Mucosa of stomach (tissue), 1 donor: ENCODE data around the gene NKAIN2.
"Not testable (repeated sequence)": the region's sequence is repeated elsewhere in the genome, so short reads cannot be mapped to it uniquely, and the experiment has no call there.

Experiments
- H3K27me3 ChIP-seq: one replicate; pipeline ENCODE4 v1.7.0; 2013; ENCODE audit warnings: mild to moderate bottlenecking, low read length; ENCODE audit not compliant: control insufficient read depth, insufficient read depth
- H3K36me3 ChIP-seq: one replicate; pipeline ENCODE4 v1.7.0; 2013; ENCODE audit warnings: low read length; ENCODE audit not compliant: control insufficient read depth, insufficient read depth
- H3K4me1 ChIP-seq: one replicate; pipeline ENCODE4 v1.7.0; 2013; ENCODE audit warnings: mild to moderate bottlenecking, low read length; ENCODE audit not compliant: control insufficient read depth, insufficient read depth
- H3K4me3 ChIP-seq: one replicate; pipeline ENCODE4 v1.7.0; 2013; ENCODE audit warnings: low read length
- H3K9ac ChIP-seq: one replicate; pipeline ENCODE4 v1.7.0; 2013; ENCODE audit warnings: mild to moderate bottlenecking, low read length, moderate library complexity
- H3K9me3 ChIP-seq: one replicate; pipeline ENCODE4 v1.7.0; 2013; ENCODE audit warnings: mild to moderate bottlenecking, low read length, moderate library complexity; ENCODE audit not compliant: control insufficient read depth
- donor health status: Pancreatic carcinoma.

The NKAIN2 gene

DNA sequence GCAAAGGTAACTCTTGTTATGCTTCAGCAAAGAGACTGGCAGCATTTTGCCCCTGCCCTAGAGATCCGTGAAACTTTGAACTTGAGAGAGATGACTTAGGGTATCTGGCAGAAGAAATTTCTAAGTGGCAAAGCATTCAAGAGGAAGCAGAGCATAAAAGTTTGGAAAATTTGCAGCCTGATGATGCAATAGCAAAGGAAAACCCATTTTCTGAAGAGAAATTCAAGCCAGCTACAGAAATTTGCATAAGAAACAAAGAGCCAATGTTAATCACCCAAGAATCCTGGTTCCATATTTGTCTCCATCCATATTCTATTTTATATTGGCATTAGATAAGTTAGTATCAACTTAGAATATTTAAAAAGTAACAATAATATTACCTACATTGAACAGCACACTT, 934.1 kb downstream of the NKAIN2 start:
- not testable (repeated sequence) for H3K9me3 ChIP-seq, H3K4me3 ChIP-seq, H3K9ac ChIP-seq, H3K27me3 ChIP-seq, H3K36me3 ChIP-seq, H3K4me1 ChIP-seq

- no peak overlapping the region for H3K9ac ChIP-seq
- no peaks in the 10 kb centered on the region for H3K4me1 ChIP-seq
- H3K9me3 ChIP-seq = no peaks in the 10 kb centered on the region
- H3K36me3 ChIP-seq = no peaks in the 10 kb centered on the region
- no peaks in the 10 kb centered on the region for H3K27me3 ChIP-seq
- H3K4me3 ChIP-seq = no peak overlapping the region
Measured at GRCh38 chr6:124738482-124738881, 934.8 kb downstream of the NKAIN2 start.

GRCh38 chr6:124741341-124741740, 937.7 kb downstream of the NKAIN2 start:
- no peak overlapping the region for H3K9ac ChIP-seq
- no peaks in the 10 kb centered on the region for H3K9me3 ChIP-seq
- H3K36me3 ChIP-seq = no peaks in the 10 kb centered on the region
- H3K27me3 ChIP-seq = no peaks in the 10 kb centered on the region
- no peak overlapping the region for H3K4me3 ChIP-seq
- no peaks in the 10 kb centered on the region for H3K4me1 ChIP-seq

DNA sequence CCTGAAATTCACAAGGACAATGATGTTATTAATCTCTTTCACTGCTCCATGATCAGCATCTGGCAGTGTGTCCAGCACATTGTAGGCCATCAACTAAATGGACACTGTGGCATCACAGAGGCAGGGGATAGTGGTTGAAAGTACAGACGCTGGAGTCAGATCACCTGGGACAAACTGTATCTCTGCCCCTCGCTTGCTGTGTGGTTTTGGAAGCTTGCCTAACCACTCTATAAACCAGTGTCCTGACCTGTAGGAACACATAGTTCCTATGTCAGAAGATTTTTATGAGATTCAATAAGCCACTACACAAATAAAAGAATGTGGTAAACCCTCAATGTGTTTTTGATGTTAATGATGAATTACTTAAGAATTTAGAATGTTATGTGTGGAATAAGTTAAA, 939.3 kb downstream of the NKAIN2 start:
- no peaks in the 10 kb centered on the region for H3K9me3 ChIP-seq
- H3K9ac ChIP-seq = no peak overlapping the region
- no peaks in the 10 kb centered on the region for H3K4me1 ChIP-seq
- H3K36me3 ChIP-seq = no peaks in the 10 kb centered on the region
- no peak overlapping the region for H3K4me3 ChIP-seq
- no peaks in the 10 kb centered on the region for H3K27me3 ChIP-seq

- Histone ChIP-seq H3K9me3 (no peaks in the 10 kb centered on the region), H3K9ac (no peak overlapping the region), H3K27me3 (no peaks in the 10 kb centered on the region), H3K36me3 (no peaks in the 10 kb centered on the region), H3K4me3 (no peak overlapping the region), H3K4me1 (no peaks in the 10 kb centered on the region)
Measured at GRCh38 chr6:124743420-124743819, 939.8 kb downstream of the NKAIN2 start.

GRCh38 chr6:124747349-124747748, 943.7 kb downstream of the NKAIN2 start:
- Histone ChIP-seq H3K36me3 (no peaks in the 10 kb centered on the region), H3K27me3 (no peaks in the 10 kb centered on the region), H3K4me1 (no peaks in the 10 kb centered on the region), H3K9ac (no peak overlapping the region), H3K4me3 (no peak overlapping the region), H3K9me3 (no peaks in the 10 kb centered on the region)

DNA sequence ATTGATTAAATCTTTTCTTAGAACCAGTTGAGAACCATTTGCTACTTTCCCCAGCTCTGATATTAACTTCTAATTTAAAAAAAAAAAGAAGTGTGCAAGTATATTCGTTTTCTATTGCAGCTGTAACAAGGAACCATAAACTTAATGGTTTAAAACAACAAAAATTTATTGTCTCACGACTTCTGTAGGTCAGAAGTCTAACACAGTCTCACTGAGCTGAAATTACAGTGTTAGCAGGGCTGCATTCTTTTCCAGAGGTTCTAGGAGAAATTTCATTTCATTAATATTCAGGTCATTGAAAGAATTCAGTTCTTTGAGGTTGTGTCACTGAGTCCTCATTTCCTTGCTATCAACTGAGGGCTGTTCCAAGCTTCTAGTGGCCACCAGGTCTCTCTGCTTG, 945.1 kb downstream of the NKAIN2 start:
- Histone ChIP-seq H3K27me3 (no peaks in the 10 kb centered on the region), H3K4me3 (no peak overlapping the region), H3K9me3 (no peaks in the 10 kb centered on the region), H3K9ac (no peak overlapping the region), H3K4me1 (no peaks in the 10 kb centered on the region), H3K36me3 (no peaks in the 10 kb centered on the region)

- Histone ChIP-seq H3K27me3 (no peaks in the 10 kb centered on the region), H3K4me3 (no peak overlapping the region), H3K9ac (no peak overlapping the region), H3K4me1 (no peaks in the 10 kb centered on the region), H3K9me3 (no peaks in the 10 kb centered on the region), H3K36me3 (no peaks in the 10 kb centered on the region)
Measured at GRCh38 chr6:124753001-124753400, 949.3 kb downstream of the NKAIN2 start.

GRCh38 chr6:124753562-124754105, 950.0 kb downstream of the NKAIN2 start:
- Histone ChIP-seq H3K4me1 (no peaks in the 10 kb centered on the region), H3K27me3 (no peaks in the 10 kb centered on the region), H3K9me3 (no peaks in the 10 kb centered on the region), H3K4me3 (no peak overlapping the region), H3K36me3 (no peaks in the 10 kb centered on the region), H3K9ac (no peak overlapping the region)

- H3K36me3 ChIP-seq = no peaks in the 10 kb centered on the region
- no peaks in the 10 kb centered on the region for H3K9me3 ChIP-seq
- no peaks in the 10 kb centered on the region for H3K27me3 ChIP-seq
- H3K4me3 ChIP-seq = no peak overlapping the region
- no peaks in the 10 kb centered on the region for H3K4me1 ChIP-seq
- H3K9ac ChIP-seq = no peak overlapping the region
Measured at GRCh38 chr6:124755321-124755720, 951.7 kb downstream of the NKAIN2 start.

GRCh38 chr6:124757560-124757959, 953.9 kb downstream of the NKAIN2 start:
- no peak overlapping the region for H3K4me3 ChIP-seq
- H3K4me1 ChIP-seq = no peaks in the 10 kb centered on the region
- no peaks in the 10 kb centered on the region for H3K9me3 ChIP-seq
- no peaks in the 10 kb centered on the region for H3K36me3 ChIP-seq
- no peaks in the 10 kb centered on the region for H3K27me3 ChIP-seq
- H3K9ac ChIP-seq = no peak overlapping the region

DNA sequence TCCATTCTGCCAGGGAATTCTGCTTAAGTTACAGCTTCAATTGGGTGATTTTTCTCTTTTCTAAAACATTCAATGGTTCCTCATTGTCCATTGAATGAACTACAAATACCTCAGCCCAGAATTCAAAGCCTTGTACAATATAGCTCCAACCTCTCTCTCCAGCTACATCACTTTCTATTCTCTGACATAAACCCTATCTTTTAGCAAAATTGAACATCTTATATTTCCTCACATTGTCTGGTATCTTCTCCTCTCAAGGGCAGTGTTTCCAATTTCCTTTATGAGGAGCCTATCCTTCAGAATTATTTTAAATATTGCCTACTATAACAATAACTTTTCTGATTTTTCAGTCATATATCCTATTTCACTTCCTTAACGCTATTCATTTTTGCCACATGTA, 955.0 kb downstream of the NKAIN2 start:
- H3K27me3 ChIP-seq = no peaks in the 10 kb centered on the region
- no peaks in the 10 kb centered on the region for H3K9me3 ChIP-seq
- no peak overlapping the region for H3K9ac ChIP-seq
- no peak overlapping the region for H3K4me3 ChIP-seq
- no peaks in the 10 kb centered on the region for H3K36me3 ChIP-seq
- no peaks in the 10 kb centered on the region for H3K4me1 ChIP-seq

DNA sequence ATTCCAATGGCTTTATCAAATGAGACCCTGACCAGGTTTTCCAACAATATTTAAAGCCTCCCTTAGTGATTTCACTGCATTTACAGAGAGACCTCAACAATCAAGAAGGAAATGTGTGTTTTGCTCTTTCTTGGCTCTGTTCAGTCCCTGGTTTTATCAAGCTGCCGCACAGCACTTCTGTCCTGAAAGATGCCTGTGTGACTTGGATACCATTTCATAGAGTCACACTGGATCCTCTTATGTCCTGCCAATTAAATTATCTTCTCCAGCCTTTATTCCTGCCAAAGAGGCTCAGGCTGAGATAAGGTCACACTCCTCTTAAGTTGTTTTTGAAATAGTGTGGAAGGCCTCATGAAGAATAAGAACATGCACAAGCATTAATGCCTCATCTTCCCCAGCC, 961.6 kb downstream of the NKAIN2 start:
- H3K36me3 ChIP-seq = no peaks in the 10 kb centered on the region
- no peaks in the 10 kb centered on the region for H3K27me3 ChIP-seq
- no peaks in the 10 kb centered on the region for H3K9me3 ChIP-seq
- H3K4me3 ChIP-seq = no peak overlapping the region
- H3K9ac ChIP-seq = no peak overlapping the region
- no peaks in the 10 kb centered on the region for H3K4me1 ChIP-seq
